Measurements from ENCODE around the gene SCN3B.

SCN3B gene

GRCh38 chr11:123597859-123598258, 56.6 kb downstream of the SCN3B start:
- no peak overlapping the region for H3K9ac ChIP-seq (ENCODE audit: low read length)
- H3K9me2 ChIP-seq (ENCODE audit: low read depth, low read length), result no peaks in the 10 kb centered on the region
- TF ChIP-seq EZH2 (IDR thresholded peaks at IDR 0.05; ENCODE audit: borderline replicate concordance, low read length), result no peak
- TF ChIP-seq CTCF (IDR thresholded peaks at IDR 0.05; ENCODE audit: low read length), result no peak
- H3K4me3 ChIP-seq (ENCODE audit: low read depth, low read length, poor library complexity, severe bottlenecking), result no peak overlapping the region
- H3K4me1 ChIP-seq (ENCODE audit: insufficient read depth, low read length, severe bottlenecking), result no peaks in the 10 kb centered on the region
- no peaks in the 10 kb centered on the region for H4K20me1 ChIP-seq (ENCODE audit: insufficient read depth, low read length)
- no peak overlapping the region for H2AFZ ChIP-seq (ENCODE audit: low read length)
- no peaks in the 10 kb centered on the region for H3K36me3 ChIP-seq (ENCODE audit: insufficient read depth, low read length)
- no peaks in the 10 kb centered on the region for H3K9me3 ChIP-seq (ENCODE audit: low read length)
- no peaks in the 10 kb centered on the region for H3K27me3 ChIP-seq (ENCODE audit: insufficient read depth, low read length)
- no peaks in the 10 kb centered on the region for H3F3A ChIP-seq (ENCODE audit: insufficient read depth, low read length)
- H3K4me2 ChIP-seq (ENCODE audit: low read length), result no peak overlapping the region
- H3K27ac ChIP-seq (ENCODE audit: low read depth, low read length, poor library complexity, severe bottlenecking), result no peak overlapping the region
- no peaks in the 10 kb centered on the region for H3K79me2 ChIP-seq (ENCODE audit: insufficient read depth, low read length)

- Histone ChIP-seq H3K9ac (ENCODE audit: low read length) (no peak overlapping the region), H3K36me3 (ENCODE audit: insufficient read depth, low read length) (no peaks in the 10 kb centered on the region), H3K4me1 (ENCODE audit: insufficient read depth, low read length, severe bottlenecking) (no peaks in the 10 kb centered on the region), H3K4me3 (ENCODE audit: low read depth, low read length, poor library complexity, severe bottlenecking) (no peak overlapping the region), H3K4me2 (ENCODE audit: low read length) (no peak overlapping the region), H3K9me2 (ENCODE audit: low read depth, low read length) (no peaks in the 10 kb centered on the region), H4K20me1 (ENCODE audit: insufficient read depth, low read length) (no peaks in the 10 kb centered on the region), H3K9me3 (ENCODE audit: low read length) (no peaks in the 10 kb centered on the region), H3K79me2 (ENCODE audit: insufficient read depth, low read length) (no peaks in the 10 kb centered on the region), H3K27me3 (ENCODE audit: insufficient read depth, low read length) (peaks cover 5% of the 10 kb centered on the region; the same call in 1 of the 2 replicates), H2AFZ (ENCODE audit: low read length) (no peak overlapping the region), H3F3A (ENCODE audit: insufficient read depth, low read length) (no peaks in the 10 kb centered on the region), H3K27ac (ENCODE audit: low read depth, low read length, poor library complexity, severe bottlenecking) (no peak overlapping the region)
- TF ChIP-seq EZH2 (IDR thresholded peaks at IDR 0.05; ENCODE audit: borderline replicate concordance, low read length) (no peak), CTCF (IDR thresholded peaks at IDR 0.05; ENCODE audit: low read length) (no peak)
These were observed 59.5 kb downstream of the SCN3B start for GRCh38 chr11:123594921-123595320.

GRCh38 chr11:123594188-123594901, 60.1 kb downstream of the SCN3B start:
- H3F3A ChIP-seq (ENCODE audit: insufficient read depth, low read length), result no peaks in the 10 kb centered on the region
- no peaks in the 10 kb centered on the region for H3K9me3 ChIP-seq (ENCODE audit: low read length)
- H3K9me2 ChIP-seq (ENCODE audit: low read depth, low read length), result no peaks in the 10 kb centered on the region
- no peaks in the 10 kb centered on the region for H3K79me2 ChIP-seq (ENCODE audit: insufficient read depth, low read length)
- H3K4me3 ChIP-seq (ENCODE audit: low read depth, low read length, poor library complexity, severe bottlenecking), result no peak overlapping the region
- no peaks in the 10 kb centered on the region for H3K4me1 ChIP-seq (ENCODE audit: insufficient read depth, low read length, severe bottlenecking)
- H3K36me3 ChIP-seq (ENCODE audit: insufficient read depth, low read length), result no peaks in the 10 kb centered on the region
- TF ChIP-seq EZH2 (IDR thresholded peaks at IDR 0.05; ENCODE audit: borderline replicate concordance, low read length) (no peak), CTCF (IDR thresholded peaks at IDR 0.05; ENCODE audit: low read length) (no peak)
- H2AFZ ChIP-seq (ENCODE audit: low read length), result no peak overlapping the region
- H3K27ac ChIP-seq (ENCODE audit: low read depth, low read length, poor library complexity, severe bottlenecking), result no peak overlapping the region
- peaks cover 5% of the 10 kb centered on the region; the same call in 1 of the 2 replicates for H3K27me3 ChIP-seq (ENCODE audit: insufficient read depth, low read length)
- no peaks in the 10 kb centered on the region for H4K20me1 ChIP-seq (ENCODE audit: insufficient read depth, low read length)
- no peak overlapping the region for H3K4me2 ChIP-seq (ENCODE audit: low read length)
- no peak overlapping the region for H3K9ac ChIP-seq (ENCODE audit: low read length)

Measured in OCI-LY1 (cell line).